Lung microvascular endothelial cell (primary cell): ENCODE results near the gene GRM7. TPM values are rescaled to one million over a fixed set of nuclear protein-coding genes. Genes with fewer than 3 reads are reported as not detected.

Experiments used
- DNase-seq, 2 donors: peaks; one replicate each; pipeline versions ENCODE4 v3.0.0 to v3.0.0-alpha.2; 2010; ENCODE audit warnings: low read depth in 2 of 2
- total RNA-seq: library from RNA; depleted of rRNA; stranded (reverse); fragments of >200 nt; gene quantifications from 2 replicates; pipeline ENCODE4 v1.2.1, GENCODE V29; 2014

GRM7 gene
- total RNA-seq, 1 donor from 2014 or later, result not detected

DNA sequence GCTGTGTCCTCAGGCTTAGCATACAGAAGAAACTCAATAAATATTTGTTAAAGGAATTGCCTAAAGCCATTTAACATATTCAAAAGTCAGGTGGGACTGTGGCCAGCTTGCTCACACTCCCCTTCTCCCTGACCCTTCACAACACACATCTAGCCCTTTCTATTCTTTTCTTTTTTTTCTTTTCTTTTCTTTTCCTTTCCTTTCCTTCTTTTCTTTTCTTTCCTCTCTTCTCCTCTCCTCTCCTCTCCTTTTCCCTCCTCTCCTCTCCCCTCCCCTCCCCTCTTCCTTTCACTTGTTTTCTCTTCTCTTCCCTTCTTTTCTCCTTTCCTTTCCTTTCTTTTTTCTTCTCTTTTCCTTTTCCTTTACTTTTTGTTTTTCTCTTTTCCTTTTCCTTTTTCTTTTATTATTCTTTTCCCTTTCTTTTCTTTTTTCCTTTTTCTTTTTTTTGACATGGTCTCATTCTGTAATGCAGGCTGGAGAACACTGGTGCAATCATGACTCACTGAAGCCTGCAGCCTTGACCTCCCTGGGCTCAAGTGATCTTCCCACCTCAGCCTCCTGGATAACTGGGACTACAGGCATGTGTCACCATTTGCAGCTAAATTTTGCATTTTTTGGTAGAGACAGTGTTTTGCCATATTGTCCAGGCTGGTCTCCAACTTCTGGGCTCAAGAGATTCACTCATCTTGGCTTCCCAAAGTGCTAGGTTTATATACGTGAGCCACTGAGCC is 377.8 kb downstream of the GRM7 start:
- no peak for DNase-seq

DNA sequence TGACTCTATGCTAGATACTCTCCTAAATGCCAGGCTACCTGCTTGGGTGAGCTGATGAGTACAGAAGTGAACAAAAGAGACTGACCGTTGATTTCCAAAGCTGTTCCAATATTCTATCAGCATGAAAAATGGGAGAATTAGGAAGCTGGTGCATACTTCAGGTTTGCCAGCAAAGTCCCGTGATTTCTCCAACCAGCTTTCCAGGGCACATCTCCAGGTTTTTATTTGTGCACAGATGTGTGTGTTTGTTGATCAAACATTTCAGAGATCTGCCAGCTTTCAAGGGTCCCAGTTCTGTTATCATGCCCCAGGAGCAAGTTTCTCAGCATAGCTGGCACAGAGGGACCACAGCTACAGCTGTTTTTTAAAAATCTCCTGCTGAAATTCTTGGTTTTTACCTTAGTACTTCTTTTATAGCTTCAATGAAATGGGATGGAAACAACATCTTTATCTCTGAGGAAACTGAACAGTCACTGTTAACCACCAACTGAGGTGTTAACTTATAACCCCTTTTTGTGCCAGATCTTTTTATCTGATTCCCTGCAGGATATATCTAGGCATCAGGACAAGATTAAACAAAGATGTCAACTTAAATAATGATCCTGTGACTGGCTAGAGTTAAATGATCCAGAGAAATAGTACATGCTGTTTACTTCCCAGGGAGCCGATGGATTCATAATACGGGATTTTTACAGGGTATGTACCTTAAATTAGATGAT is 380.8 kb downstream of the GRM7 start:
- no peak for DNase-seq

DNA sequence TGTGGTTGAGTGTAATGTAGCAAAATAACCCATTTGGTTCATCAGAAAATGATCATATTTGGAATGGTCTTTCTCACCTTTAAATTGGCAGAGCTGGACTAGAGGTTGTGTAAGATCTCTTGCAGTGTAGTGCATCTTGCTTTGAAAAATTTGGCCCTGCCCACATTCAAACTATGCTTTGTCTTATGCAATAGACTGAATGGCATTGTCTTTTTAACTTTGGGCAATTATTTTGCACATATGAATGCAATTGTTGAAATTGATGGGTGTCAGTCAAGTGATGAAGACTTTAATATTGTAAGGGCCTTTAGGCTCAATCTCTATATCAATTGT is 381.4 kb downstream of the GRM7 start:
- DNase-seq, result no peak

DNA sequence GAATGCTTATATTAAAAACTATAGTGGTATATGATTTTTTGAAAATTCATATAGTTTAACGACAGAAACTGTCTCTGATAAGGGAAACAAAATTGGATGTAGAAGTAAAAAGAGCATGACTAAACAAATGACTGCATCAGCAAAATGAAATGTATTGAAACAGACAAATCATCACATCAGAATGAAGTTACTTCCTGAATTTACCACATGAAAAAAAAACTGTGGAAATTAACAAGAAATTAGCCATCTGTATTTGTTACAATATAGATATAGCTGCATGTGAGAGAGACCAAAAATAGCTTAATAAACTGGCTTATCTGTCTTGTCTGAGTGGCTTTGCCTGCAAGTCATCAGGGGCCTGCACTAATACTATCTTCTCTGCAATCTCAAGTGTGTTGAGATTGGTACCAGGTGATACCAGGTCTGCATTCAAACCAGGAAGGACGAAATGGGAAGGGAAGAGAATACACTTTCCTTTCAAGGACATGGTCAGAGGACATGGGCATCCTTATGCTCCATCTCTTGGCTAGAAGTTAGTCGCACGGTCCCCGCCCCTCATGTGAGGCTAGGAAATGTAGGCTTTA is 388.7 kb downstream of the GRM7 start:
- peak in 1 of 2 donors; percentile 41 for DNase-seq

DNA sequence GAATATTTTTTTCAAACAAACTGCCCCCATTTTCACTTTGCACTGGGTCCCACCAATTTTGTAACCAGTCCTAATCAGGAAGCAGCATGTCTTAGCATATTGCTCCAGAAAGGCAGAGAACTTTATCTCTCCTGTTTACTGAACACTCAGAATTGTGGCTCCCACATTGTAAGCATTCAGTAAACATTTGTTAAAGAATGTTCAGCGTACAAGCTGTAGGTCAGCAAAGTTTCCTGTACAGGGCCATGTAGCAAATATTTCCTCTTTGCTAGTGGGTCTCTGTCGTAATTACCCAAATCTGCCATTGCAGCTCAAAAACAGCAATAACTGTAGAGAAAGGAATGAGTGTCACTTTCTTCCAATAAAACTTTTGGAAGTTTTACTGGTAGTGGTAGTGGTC is 393.3 kb downstream of the GRM7 start:
- peak; percentile 8 to 34 for DNase-seq

DNA sequence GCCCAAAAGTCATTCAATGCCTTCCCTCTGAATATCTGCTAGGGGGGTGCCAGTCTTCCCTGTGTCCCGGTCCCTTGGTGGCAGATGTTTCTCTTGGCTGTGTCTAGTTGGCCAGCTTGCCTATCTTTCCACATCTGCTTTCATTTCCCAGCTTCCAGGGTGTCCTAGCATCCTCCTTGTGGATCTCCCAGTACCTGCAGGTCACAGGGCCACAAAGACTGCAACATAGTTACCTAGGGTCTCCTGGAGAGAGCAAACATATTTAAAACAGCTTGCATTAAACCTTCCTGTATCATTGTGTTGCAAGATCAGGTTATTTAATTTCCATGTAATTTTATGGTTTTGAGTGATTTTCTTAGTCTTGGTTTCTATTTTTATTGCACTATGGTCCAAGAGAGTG is 400.1 kb downstream of the GRM7 start:
- DNase-seq, result no peak

DNA sequence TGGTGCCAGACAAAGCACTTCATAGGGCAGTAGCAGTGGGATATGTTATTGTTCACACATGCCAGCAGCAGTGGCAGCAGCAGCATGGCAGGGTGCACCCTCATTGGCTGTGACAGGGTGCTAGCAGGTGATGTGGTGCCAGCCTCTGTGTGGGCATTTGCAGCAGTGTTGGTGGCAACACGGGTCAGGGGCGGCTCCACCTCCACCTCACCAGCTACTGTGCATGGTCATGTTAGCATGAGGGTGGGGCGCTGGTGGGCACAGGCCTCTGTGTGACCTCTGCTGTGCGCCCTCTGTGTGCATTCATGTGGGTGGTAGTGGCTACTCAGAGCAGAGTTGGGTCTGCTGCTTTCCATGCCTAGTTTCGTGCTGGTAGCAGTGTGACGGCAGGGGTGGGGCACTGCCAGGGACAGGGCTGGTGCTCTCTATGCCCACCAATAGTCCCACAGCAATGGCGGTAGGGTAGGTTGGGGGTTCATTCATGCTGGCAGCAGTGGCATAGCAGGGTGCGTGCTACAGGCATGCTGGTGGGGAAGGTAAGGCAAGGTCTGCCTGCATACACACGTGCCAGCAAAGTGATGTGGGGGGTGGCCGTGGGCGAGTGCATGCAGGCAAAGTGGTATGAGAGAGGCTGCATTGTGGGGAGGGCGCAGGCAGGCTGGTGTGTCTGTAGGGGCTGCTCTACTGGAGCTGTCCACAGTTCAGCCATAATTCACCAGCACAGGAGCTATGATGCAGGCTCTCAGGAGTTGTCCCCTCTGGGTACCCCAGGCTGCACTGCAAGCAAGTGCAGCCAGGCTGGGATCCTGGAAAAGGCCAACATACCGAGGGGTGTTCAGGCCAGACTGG is 402.7 kb downstream of the GRM7 start:
- DNase-seq, result no peak

DNA sequence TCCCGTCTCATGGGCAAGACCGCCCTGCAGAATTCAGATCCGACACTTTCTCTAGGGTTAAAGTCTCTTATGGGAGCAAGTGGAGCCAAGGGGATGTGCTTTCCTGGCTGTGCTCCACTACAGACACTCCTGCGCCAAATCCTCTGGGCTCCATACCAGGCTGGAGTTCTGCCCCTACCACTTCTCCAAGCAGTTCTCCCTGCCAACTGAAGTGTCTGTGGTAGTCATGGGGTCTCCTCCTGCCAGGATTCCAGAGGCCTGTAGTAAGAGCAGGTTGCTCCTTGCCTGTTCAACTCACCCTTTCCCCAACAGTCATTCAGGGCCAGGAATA is 403.2 kb downstream of the GRM7 start:
- no peak for DNase-seq

DNA sequence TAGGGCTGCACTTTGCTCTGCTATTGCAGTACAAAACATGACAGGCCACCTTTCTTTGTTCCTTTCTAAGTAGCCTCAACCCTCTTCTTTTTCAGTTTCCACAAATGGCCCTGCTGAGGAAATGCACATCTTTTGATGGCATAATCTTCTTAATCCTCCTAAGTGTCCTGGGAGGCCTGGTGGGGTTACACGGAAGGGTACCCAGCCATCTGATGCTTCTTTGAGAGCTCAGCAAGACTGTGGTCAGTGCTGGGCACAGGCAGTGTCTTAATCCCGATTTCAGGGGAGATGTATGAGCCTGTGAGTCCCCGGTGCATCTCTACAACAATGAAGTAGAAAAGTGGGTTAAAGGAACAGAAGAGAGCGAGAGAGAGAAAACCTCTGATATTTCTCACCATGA is 404.8 kb downstream of the GRM7 start:
- no peak for DNase-seq

DNA sequence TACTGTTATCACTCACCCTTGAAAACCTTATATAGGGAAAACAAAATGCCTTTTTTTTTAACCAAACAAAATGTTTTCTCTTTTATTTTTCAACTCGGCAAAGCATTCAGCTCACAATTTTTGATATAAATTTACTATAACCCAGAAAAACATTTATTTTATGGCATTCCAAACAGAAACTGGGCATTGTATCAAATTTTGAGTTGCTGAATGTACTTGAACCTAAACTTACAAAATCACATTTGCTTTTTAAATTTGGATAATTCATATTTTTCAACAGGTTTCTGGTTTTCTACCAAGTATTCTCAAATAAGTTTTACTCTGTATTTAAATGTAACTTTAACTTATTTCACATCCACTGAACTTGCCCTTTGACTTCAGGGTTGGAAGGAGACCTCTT is 405.6 kb downstream of the GRM7 start:
- no peak for DNase-seq

DNA sequence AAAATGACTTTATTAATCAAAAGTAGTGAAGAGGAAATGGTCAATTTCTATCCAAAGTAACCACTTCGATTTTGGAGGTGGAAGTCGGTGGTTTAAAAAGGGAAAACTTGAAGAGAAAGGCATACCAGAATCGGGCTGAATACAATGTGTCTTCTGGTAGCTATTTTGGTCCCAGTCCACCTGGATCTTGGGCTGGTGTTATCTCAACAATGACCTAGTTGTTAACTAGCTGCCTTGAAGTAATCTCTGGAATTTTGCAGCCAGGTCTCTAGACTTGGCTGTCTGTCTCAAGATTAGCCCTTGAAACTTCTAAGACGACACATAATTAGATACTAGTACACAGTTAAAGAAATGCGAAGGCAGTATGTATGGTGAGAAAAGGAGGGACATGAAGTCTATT is 409.8 kb downstream of the GRM7 start:
- DNase-seq, result no peak

DNA sequence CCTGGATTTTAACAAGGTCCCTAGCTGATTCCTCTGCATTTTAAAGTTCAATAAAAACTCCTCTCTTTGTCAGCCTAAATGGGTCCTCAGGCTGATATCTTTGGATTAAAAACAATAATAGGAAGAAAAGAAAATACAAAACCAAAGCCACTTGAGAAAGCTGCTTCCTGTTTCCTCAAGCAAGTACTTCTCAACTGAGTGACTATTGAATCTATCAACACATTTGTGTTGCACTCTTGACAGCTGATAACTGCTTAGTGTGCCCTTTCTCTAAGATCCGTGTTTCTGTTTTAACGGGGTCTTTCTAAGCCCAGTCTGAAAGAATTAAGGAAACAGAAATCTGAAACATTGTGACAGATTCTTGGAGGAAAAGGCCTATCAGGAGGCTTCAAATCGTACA is 410.7 kb downstream of the GRM7 start:
- DNase-seq, result peak in 1 of 2 donors; percentile 19

DNA sequence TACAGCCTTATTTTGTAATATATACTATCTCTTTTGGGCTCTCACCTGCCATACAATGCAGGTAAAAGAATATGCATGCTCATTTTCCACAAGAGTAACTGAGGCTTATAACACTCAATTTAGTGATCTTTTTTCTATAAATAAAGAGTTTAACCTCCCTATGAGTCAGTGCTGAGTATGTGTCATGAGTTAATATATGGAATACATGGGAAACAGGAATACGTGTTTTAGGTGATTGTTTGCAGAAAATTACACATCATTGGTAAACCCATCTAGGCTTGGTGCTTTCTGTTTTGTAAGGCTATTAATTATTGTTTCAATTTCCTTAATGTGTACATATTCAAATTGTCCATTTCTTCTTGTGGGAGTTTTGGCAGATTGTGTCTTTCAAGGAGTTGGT is 411.3 kb downstream of the GRM7 start:
- DNase-seq, result peak in 1 of 2 donors; percentile 31

DNA sequence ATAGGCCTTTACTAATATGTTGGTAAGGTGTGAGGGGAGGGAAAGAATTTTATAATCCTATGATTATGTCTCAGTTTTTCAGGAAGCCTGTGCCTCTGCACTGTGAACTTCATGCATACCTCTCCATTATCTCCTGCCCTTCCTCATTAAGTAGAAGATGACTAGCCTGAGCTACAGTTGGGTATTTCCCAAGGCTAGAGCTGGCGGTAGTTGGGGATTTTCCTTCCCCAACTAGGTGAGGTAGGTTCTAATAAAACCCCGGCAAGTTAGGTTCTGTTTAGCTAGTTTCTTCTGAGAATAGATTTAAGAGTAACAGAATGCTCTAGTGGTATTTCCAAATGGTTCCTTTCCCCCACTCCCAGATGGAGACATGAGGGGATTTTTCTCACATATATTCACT is 414.5 kb downstream of the GRM7 start:
- peak in 1 of 2 donors; percentile 14 for DNase-seq

DNA sequence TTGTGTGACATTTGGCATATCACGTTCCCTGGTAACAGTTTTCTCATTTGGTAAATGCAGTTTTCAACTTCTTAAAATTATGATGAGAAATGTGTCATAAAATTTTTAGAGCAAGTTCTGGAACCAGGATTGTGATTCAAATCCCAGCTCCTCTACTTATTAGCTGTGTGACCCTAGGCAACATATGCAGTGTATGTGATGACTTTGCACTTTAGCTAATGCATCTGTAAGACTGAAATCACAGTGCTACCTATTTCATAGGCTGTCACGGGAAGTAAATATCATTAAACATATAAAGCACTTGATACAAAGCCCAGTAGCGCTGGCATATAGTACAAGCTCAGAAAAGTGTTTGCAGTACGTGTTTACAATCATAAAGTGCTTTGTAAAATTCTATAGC is 419.4 kb downstream of the GRM7 start:
- DNase-seq, result no peak

DNA sequence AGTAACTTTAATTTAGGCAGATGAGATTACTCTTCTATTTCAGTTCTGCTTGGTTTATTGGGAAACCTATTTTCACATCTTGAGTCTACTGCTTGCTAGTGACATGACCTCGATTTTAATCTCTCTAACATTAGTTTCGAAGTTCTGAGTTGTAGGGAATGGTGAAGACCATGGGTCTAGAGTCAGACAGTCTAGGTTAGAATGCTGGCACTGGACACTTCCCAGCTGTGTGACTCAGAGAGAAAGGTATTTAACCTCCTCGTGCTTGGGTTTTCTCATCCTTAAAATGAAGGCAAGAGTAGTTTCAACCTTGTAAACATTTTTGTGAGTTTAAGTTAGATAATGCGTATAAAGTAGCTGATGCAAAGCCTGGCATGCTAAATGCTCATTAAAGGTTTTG is 422.1 kb downstream of the GRM7 start:
- peak in 1 of 2 donors; percentile 40 for DNase-seq

DNA sequence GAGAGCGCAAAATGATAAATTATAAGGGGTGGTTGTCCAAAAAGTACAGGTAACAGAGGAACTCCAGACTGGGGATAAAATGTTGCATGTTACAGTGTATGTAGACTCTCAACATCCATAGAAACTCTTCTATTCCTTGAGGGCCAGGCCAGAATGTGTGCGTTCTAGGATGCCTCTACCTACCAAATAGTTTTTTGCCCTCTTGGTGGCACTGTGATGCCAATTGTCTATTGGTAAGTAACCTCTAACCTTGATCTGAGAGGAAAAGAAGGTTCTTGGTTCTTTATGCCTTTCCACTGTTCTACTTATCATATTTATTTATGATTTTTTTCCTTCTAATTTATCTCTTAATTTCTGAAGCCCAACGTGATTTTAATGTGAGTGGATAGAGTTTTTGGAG is 424.6 kb downstream of the GRM7 start:
- peak; percentile 57 to 63 for DNase-seq

DNA sequence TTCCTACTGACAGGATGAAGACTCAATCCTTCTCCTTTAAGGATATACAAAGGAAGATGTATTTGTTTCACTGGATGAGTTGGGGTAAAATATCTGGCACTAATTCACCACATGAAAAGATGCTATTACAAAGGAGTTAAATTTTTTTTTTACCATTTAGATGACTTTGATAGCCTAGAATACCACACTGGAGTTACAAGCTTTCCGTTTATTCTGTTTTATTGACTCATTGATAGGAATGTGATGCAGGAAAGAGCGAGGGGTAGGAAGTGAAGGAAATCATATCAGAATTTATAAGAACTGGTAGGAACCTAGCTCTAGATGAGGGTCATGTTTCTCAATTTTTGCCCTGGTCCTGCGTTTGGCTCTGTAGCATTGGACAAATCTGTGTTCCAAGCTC is 427.2 kb downstream of the GRM7 start:
- DNase-seq, result peak in 1 of 2 donors; percentile 50

DNA sequence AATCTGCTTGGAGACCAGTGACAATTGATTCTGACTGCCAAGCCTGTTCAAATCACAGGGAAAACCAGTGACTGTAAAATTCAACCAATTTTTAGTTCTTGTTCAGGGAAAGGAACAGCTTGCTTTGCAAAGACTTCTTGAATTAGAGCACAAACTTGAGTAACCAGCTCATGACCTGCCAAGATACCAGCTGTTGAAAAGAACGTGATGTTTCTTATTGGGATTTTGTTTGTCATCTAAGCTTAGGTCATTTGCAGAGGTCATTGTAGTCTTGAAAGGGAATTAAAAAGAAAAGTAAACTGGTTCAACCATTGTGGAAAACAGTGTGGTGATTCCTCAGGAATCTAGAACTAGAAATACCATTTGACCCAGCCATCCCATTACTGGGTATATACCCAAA is 428.2 kb downstream of the GRM7 start:
- DNase-seq, result no peak

DNA sequence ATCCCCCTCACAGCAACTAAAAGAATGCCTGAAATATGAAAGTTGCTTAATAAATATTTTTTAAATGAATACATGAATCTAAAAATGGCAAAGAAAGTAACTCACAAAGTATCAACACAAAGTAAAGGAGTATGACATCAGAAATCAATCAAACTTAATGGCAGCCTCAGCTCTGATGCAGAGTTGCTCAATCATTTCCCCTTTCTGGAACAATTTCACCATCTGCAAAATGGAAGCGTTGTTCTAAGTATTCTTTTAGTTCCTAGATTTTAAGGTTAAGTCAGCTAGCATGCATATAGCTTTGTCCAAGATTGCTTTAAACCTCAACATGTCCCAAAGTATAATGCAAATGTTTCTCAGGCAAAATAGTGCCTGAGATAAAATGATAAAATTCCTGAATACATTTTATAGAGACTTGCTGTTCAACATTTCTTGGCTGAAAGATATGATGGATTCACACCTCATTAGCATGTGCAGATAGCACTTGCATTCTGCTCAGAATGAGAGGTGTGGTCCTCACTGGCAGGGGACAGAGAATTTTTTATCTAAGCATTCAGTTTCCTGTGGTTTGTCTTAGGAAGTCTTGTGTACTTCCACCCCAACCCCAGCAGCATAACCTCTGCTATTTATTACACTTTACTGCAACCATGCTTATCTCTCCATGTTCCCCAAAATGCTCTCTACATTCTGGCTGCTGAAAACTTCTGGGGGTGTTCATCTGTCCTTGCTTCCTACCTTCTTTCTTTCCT is 429.3 kb downstream of the GRM7 start:
- peak in 1 of 2 donors; percentile 71 for DNase-seq

DNA sequence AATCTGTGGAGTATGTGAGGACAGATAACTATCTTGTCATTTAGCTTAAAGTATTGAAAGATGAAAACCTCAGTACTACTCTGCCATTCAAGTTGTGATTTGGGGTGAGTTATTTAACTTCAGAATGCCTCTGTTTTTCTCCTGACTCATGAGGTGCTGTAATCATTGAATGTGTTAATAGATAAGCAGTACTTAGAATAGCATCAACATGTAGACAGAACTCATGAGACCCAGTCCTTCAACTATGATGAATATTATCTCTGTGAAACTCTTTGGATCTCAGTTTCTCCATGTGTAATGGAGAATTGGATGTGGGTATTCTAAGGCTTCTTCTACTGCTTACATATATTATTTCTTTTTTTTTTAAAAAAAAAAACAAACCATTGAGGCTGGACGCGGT is 431.4 kb downstream of the GRM7 start:
- DNase-seq, result no peak
